Prostate gland (tissue), 2 donors: ENCODE measurements around the gene L1CAM. TPM values are rescaled to one million over a fixed set of nuclear protein-coding genes. Genes with fewer than 3 reads are reported as not detected.
A peak's percentile ranks its signal among the peaks of the same experiment; 100 is the strongest.

Source experiments
- DNase-seq: peaks from one replicate; pipeline ENCODE4 v3.0.0-alpha.2; 2019; ENCODE audit warnings: low spot score
- H3K27ac ChIP-seq, 2 donors: fragments of 200-600 bp; sonication (generic); 2 replicates each; pipeline ENCODE4 v1.5.1; 2017 to 2019
- H3K27me3 ChIP-seq: fragments of 200-600 bp; sonication (generic); replicated peaks from 2 replicates; pipeline ENCODE4 v1.5.1; 2019; ENCODE audit not compliant: insufficient read depth
- H3K36me3 ChIP-seq, 2 donors: fragments of 200-600 bp; sonication (generic); 1 replicate in 1 of 2; 2 replicates in 1 of 2; pipeline versions ENCODE4 v1.5.1 to v1.8.1; 2017 to 2019
- H3K4me1 ChIP-seq: fragments of 200-600 bp; sonication (generic); replicated peaks from 2 replicates; pipeline ENCODE4 v1.5.1; 2019
- H3K4me3 ChIP-seq, 2 donors: fragments of 200-600 bp; sonication (generic); 2 replicates each; pipeline ENCODE4 v1.5.1; 2017 to 2019
- H3K9me3 ChIP-seq: fragments of 200-600 bp; sonication (generic); 2 replicates; pipeline ENCODE4 v1.5.1; 2017
- CTCF ChIP-seq, 4 experiments: fragments of 200-600 bp in 2 of 4; fragments of 450-650 bp in 2 of 4; sonication (generic) in 2 of 4; IDR thresholded peaks; 1 replicate in 3 of 4; 2 replicates in 1 of 4; pipeline ENCODE4 v1.5.1; 2016 to 2019; ENCODE audit warnings: antibody characterized with exemption in 4 of 4, mild to moderate bottlenecking in 2 of 4, moderate library complexity in 2 of 4
- POLR2A ChIP-seq: fragments of 450-650 bp; IDR thresholded peaks from one replicate; pipeline ENCODE4 v1.6.1; 2016; ENCODE audit warnings: antibody characterized with exemption, mild to moderate bottlenecking
- POLR2AphosphoS5 ChIP-seq: sonication (generic); formaldehyde crosslinking; IDR thresholded peaks from one replicate; pipeline ENCODE4 v1.6.1; 2017; ENCODE audit warnings: antibody characterized with exemption
- WGBS: methylation state at CpG from one replicate; pipeline ENCODE4 v1.1.5; 2018; 5-methylcytosine and 5-hydroxymethylcytosine counted together
- intact Hi-C: fragments of 100-400 bp; cut with DNase I; formaldehyde crosslinking; loops from one replicate; pipeline ENCODE4 v1.14.2; 2022
- total RNA-seq, 2 donors: library from RNA; depleted of rRNA; stranded (reverse); fragments of >200 nt; gene quantifications; one replicate each; pipeline ENCODE4 v1.1.0, GENCODE V29; 2016

Gene L1CAM
- total RNA-seq, 2 donors from 2014 or later: 0.73 to 18.0 TPM

DNA sequence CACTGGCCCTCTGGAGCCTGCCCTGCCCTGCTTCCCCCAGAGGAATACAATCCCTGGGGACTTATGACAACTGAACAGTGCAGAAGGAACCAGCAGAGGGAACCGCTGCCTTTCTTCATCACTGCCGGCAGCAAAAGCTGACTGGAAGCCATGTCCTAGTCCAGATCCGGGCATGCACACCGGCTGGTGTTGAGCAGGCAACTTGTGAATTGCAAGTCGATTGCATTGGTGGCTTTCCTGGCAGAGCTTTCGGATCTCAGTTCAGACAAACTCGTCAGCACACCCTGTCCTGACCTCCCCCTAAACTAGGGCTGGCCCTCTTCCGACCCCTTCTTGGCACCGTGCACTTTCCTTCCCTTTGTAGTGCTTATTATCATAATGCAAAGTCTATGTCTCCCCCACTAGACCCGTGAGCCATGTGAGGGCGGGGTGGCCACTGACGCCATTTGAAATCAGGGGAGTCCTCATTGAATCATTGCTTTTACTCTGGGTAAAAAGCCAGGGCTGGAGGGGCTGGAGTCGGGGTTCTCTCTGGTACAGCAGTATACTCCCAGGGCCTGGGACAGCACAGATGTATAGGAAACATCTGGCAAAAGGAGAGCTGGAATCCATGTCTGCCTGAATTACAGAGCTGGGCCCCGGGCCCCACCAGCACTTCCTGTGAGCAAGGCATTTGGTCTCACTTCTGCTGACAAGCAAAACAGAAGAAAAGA is 38.3 kb upstream of the L1CAM start:
- no peak overlapping the region for H3K27ac ChIP-seq
- intact Hi-C loops: no loop called here
- H3K4me3 ChIP-seq: no peak overlapping the region
- H3K36me3 ChIP-seq: no peaks in the 10 kb centered on the region
- 21% methylated on average over 14 of the region's 14 CpGs for WGBS
- DNase-seq: no peak
- H3K9me3 ChIP-seq: no peaks in the 10 kb centered on the region
- H3K27me3 ChIP-seq: no peaks in the 10 kb centered on the region
- no peaks in the 10 kb centered on the region for H3K4me1 ChIP-seq
- TF ChIP-seq POLR2AphosphoS5: no peak
- no peak for TF ChIP-seq POLR2A
- TF ChIP-seq CTCF (IDR thresholded peaks at IDR 0.05): no peak

DNA sequence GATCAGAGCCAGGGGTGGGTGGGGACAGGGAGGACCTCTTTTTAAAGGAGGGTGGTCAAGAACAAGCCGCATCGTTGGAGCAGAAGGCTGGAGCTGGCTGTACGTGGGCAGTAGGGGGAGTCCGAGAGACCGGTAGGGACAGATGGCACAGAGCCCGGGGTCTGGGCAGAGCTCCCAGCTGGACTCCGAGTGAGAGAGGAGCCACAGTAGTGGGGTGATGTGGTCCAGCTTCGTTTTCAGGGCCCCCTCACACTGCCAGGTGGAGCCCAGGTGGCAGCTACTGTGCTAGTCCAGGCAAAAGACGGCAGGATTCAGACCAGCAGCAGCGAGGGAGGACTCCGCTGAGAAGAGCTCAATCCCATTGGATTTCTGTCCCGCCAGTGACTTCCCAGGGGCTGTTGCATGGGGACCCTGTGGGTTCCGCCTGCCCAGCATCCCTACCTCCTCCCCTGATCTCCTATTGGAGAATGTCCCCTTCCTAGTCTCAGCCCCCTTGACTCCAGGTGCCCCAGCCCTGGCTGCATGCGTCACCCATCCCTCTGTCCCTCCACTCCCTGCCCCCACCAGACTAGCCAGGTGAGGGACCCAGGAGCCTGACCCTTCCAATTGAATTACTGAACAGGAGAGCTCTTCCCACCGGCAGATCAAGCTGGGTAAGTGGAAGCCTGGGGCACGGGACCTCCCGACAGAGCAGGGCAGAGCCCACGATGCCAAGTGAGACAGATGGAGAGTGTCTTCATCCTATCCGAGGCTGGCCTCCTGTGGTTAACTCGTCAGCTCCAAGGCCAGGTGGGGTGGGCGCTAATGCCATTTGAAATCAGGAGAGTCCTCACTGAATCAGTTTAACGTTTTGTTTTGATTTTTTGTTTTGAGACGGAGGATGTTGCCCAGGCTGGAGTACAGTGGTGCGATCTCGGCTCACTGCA is 37.2 kb upstream of the L1CAM start:
- 42% methylated on average over 25 of the region's 25 CpGs for WGBS
- TF ChIP-seq POLR2A (no peak), CTCF (IDR thresholded peaks at IDR 0.05) (peak in 3 of 4 experiments; percentile 19 to 44 (median 36)), POLR2AphosphoS5 (peak; percentile 20)
- H3K27me3 ChIP-seq: no peaks in the 10 kb centered on the region
- intact Hi-C loops: no loop called here
- H3K36me3 ChIP-seq: no peaks in the 10 kb centered on the region
- H3K9me3 ChIP-seq: no peaks in the 10 kb centered on the region
- no peak overlapping the region for H3K4me3 ChIP-seq
- H3K27ac ChIP-seq: no peak overlapping the region
- no peaks in the 10 kb centered on the region for H3K4me1 ChIP-seq
- peak; percentile 65 for DNase-seq

- TF ChIP-seq POLR2AphosphoS5 (no peak), CTCF (IDR thresholded peaks at IDR 0.05) (no peak), POLR2A (no peak)
- Histone ChIP-seq H3K36me3 (no peaks in the 10 kb centered on the region), H3K4me3 (no peak overlapping the region), H3K27ac (no peak overlapping the region), H3K9me3 (no peaks in the 10 kb centered on the region), H3K4me1 (no peaks in the 10 kb centered on the region), H3K27me3 (no peaks in the 10 kb centered on the region)
- intact Hi-C loops: no loop called here
- DNase-seq: no peak
- WGBS: 61% methylated on average over 23 of the region's 40 CpGs
Observed at GRCh38 chrX:153921511-153922446, 35.8 kb upstream of the L1CAM start.

DNA sequence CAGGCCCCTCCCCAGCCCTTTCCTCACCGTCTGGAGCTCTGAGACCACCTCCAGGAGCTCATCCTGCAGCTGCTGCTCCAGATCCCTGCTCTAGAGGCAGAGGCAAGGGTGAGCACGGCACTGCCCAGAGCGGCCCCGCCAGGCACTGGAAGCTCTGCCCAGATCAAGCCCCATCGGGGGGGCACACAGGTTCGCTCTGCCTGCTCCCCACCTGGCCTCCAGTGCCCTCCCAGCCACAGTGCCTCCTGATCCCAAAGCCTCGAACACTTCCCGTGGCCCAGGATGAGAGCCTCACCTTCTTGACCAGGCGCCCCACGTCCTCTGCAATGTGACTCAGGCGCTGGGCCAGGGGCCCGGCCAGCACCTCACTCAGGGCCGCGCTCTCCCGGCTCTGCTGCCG is 35.1 kb upstream of the L1CAM start:
- DNase-seq: no peak
- 50% methylated on average over 1 of the region's 16 CpGs for WGBS
- TF ChIP-seq POLR2AphosphoS5 (no peak), CTCF (IDR thresholded peaks at IDR 0.05) (no peak), POLR2A (no peak)
- intact Hi-C loops: no loop called here
- no peaks in the 10 kb centered on the region for H3K4me1 ChIP-seq
- H3K27ac ChIP-seq: no peak overlapping the region
- no peaks in the 10 kb centered on the region for H3K36me3 ChIP-seq
- H3K27me3 ChIP-seq: no peaks in the 10 kb centered on the region
- no peak overlapping the region for H3K4me3 ChIP-seq
- H3K9me3 ChIP-seq: no peaks in the 10 kb centered on the region
